Muscle of back (tissue), 11 donors: ENCODE measurements around the gene IPCEF1. TPM values are rescaled to one million over a fixed set of nuclear protein-coding genes. Genes with fewer than 3 reads are reported as not detected.

Experiments
- DNase-seq, 3 donors: peaks; one replicate each; pipeline versions ENCODE4 v3.0.0 to v3.0.0-alpha.2; 2013
- polyA plus RNA-seq, 10 donors: library from polyadenylated mRNA; unstranded; fragments of 120-200 nt; gene quantifications; one replicate each; pipeline ENCODE4 v1.2.1, GENCODE V29; 2013; ENCODE audit not compliant: insufficient read length in 10 of 10

Gene IPCEF1
- polyA plus RNA-seq, 10 donors = 0.61 to 3.9 (median 1.1) TPM

- no peak for DNase-seq
Measured at GRCh38 chr6:154297210-154297609, 59.4 kb downstream of the IPCEF1 start.

- no peak for DNase-seq
Measured at GRCh38 chr6:154295733-154296132, 60.9 kb downstream of the IPCEF1 start.

- no peak for DNase-seq
Measured at GRCh38 chr6:154292855-154293519, 63.6 kb downstream of the IPCEF1 start.

- no peak for DNase-seq
Measured at GRCh38 chr6:154292066-154292465, 64.5 kb downstream of the IPCEF1 start.

- DNase-seq = no peak
Measured at GRCh38 chr6:154289818-154290508, 66.6 kb downstream of the IPCEF1 start.

- no peak for DNase-seq
Measured at GRCh38 chr6:154285826-154286225, 70.8 kb downstream of the IPCEF1 start.

- no peak for DNase-seq
Measured at GRCh38 chr6:154284313-154284853, 72.2 kb downstream of the IPCEF1 start.

GRCh38 chr6:154280521-154280920, 76.1 kb downstream of the IPCEF1 start:
- no peak for DNase-seq

GRCh38 chr6:154277629-154278017, 79.0 kb downstream of the IPCEF1 start:
- no peak for DNase-seq

GRCh38 chr6:154276810-154277628, 79.6 kb downstream of the IPCEF1 start:
- peak; percentile 24 to 67 (median 42) for DNase-seq

- no peak for DNase-seq
Measured at GRCh38 chr6:154274168-154274567, 82.4 kb downstream of the IPCEF1 start.

GRCh38 chr6:154268486-154268885, 88.1 kb downstream of the IPCEF1 start:
- no peak for DNase-seq

GRCh38 chr6:154267508-154268106, 89.0 kb downstream of the IPCEF1 start:
- no peak for DNase-seq

GRCh38 chr6:154266560-154267099, 90.0 kb downstream of the IPCEF1 start:
- no peak for DNase-seq

- no peak for DNase-seq
Measured at GRCh38 chr6:154261688-154262397, 94.8 kb downstream of the IPCEF1 start.

GRCh38 chr6:154258064-154258757, 98.4 kb downstream of the IPCEF1 start:
- DNase-seq = no peak

GRCh38 chr6:154257067-154257466, 99.5 kb downstream of the IPCEF1 start:
- peak in 2 of 3 donors; percentile 15 to 36 for DNase-seq

- no peak for DNase-seq
Measured at GRCh38 chr6:154252678-154253077, 103.9 kb downstream of the IPCEF1 start.

GRCh38 chr6:154251116-154251515, 105.5 kb downstream of the IPCEF1 start:
- no peak for DNase-seq
